ENCODE results near the gene ERC2. TPM values are rescaled to one million over a fixed set of nuclear protein-coding genes. Genes with fewer than 3 reads are reported as not detected.
"Not testable (repeated sequence)": the region's sequence is repeated elsewhere in the genome, so short reads cannot be mapped to it uniquely, and the experiment has no call there.

ERC2 gene
- total RNA-seq, 1 donor from 2014 or later = 6.2 TPM

DNA sequence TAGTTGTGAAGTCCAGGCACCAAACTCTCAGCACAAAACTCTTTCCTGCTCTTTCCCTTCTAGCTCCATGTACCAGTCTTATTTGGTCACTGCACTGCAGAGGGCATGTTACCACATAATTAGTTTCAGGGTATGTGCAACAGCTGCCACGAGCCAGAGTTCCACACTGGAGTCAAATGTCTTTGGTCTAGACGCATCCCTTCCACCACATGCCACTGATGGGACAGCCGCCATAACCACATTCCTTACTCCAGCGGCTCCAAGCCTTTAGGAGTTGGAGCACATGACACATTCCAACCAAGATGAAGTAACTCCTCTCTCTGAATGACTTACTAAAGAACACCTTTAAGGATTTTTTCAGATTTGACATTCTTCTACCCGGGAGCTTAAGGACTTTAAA lies 153.4 kb downstream of the ERC2 start:
- peak; percentile 92 for DNase-seq (ENCODE audit: low read depth)

DNA sequence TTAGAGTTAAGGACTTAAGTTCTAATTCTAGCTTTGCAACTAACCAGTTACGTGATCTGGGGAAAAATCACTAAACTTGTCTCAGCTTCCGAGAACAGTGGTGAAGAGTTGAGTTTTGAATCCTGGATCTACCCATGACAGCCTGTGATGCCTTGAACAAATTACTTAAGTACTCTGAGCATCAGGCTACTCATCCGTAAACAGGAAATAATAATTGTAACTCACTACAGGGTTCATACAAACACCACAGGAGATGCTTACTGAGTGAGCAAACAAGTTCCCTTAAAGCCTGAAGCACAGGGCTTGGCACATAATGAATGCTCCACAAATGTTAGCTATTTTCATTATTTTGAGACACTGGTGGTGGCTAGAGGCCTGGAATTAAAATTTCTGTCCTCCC lies 158.8 kb downstream of the ERC2 start:
- peak; percentile 16 for DNase-seq (ENCODE audit: low read depth)

DNA sequence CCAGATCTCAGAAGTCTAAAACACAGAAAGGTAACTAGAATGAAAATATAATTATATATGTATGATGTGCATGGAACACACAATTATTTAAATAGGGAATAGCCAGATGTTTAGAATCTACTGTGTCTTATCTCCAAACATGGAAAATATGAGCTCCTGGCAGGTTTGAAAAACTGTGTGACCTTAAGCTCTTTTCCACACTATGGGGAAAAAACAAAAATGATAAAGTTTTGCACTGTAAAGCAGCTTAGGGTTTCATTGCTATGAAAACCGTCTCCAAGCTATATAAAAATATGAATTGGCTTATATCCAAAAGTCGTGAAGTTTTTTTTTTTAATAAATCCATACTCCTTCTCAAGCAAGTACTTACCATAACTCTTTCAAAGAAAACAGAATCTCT lies 159.8 kb downstream of the ERC2 start:
- DNase-seq (ENCODE audit: low read depth) = no peak

DNA sequence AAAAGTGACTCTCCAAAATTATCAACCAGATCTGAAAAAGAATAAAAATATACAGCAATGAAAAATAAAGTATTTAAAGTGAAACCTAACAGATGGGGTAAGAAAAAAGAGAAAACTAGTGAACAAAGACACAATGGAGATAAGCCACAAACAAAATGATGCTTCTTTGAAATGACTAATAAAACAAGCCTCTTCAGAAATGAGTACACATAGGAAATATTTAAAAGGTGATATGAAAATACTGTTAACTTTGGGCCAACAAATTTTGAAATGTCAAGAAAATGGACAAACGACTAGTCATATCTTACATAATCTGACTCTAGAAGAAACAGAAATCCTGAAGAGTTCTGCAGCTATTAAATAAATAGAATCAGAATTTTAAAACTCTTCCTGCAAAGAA lies 164.2 kb downstream of the ERC2 start:
- DNase-seq (ENCODE audit: low read depth) = no peak

DNA sequence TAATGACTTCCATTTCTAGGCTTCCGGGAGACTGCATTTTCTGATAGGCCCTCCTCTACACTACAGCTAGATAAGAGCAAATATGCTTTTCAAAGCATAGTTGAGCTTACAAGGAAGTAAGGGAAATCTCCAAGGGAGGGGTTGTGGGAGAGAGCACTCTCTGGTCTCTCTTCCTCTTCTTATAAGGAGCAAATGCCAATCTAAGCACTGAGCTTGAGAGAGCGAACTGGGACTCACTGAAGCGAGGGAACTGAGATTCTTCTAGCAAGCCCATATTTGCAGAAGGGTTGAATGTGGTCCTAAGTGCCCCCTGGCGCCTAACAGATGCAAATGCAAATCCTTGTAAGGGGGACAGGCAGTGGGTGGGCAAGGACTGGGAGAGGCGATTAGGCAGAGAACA lies 164.8 kb downstream of the ERC2 start:
- peak; percentile 83 for DNase-seq (ENCODE audit: low read depth)

DNA sequence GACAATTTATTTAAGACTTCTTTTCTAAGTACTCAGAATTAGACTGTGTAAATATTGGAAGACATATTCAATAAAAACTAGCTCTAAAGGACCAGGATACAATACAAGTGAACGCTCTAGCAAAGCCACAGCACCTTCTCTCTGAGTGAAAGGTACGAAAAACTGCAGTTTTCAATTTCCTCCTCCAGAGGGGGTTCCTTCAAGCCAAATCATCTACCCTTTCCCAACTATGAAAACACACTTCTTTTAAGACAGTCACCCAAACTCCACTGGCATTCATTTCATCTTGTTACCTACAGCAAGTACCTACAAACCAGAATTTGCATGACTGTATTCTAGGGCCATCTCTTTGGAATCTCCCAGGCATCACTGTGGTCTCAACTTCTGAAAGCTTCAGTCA lies 165.8 kb downstream of the ERC2 start:
- DNase-seq (ENCODE audit: low read depth) = peak; percentile 12

DNA sequence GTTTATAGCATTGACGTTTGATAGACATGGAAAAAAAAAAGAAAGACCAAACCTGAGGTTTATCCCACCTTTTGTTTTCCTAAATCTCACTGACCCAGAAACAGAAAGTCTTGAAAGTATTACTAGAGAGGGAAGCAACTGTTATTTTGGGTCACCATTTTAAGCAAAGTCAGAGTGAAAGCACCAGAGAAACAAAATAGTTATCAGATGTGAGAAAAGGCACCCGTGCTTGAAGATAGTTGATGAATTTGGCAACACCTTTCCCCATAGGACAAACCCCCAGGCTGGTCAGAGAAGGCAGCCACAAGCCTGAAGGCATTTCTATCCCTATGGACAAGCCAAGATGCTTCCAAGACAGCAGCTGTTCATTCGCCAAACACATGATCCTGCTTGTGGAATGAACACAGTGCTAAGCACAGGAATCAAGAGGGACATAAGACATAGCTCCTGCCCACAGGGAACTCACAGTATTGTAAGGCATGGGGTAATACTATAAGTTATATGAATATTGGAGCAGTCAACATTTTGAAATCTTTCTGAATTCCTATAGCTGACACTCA lies 170.9 kb downstream of the ERC2 start:
- no peak for DNase-seq (ENCODE audit: low read depth)

DNA sequence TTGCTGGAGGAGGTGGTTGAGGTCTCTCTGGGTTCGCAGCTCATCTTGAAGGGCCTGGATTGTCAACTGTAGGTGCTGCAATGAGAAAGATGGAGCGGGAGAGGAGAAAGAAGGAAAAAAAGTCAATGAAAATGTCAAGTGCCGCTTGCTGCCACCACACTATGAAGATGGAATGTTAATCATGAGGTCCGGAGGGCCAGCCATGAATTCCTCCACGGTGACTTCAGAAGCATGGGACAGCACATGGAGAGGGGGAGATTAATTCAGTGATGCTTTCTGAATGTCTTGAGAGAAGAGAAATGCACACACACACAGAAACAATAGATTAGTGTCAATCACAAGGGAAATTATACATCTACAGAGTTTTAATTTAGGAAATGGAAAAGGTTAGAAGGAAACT lies 171.9 kb downstream of the ERC2 start:
- no peak for DNase-seq (ENCODE audit: low read depth)

DNA sequence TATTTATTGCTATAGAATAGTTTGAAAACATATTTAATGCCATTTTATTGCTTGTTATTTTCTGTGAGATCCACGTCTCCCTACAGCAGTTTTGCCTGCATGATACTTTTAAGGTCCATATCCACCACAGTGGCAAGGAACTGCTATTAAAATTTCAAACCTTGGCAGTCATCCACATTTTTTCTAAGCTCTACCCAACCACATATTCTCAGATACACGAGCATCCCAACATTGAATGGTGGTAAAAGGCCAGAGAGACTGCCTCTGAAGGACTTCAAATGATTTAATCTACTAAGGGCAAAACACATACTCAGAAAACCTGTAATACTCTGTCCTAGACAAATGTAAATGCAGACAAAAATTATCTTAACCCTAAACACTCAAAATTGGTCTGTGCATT lies 173.1 kb downstream of the ERC2 start:
- no peak for DNase-seq (ENCODE audit: low read depth)

DNA sequence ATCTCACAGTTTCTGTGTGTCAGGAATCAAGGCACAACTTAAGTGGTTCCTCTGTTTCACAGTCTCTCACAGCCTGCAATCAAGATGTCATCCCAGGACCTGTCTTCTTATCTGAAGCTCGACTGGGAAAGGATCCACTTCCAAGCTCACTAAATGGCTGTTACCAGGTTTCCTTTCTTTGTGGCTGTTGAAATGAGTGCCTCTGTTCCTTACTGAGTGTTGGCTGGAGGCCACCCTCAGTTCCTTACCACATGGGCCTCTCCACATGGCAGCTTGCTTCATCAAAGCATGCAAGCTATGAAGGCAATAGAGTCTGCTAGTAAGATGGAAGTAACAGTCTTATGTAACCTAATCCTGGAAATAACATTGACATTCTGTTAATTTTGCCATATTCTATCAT lies 174.0 kb downstream of the ERC2 start:
- no peak for DNase-seq (ENCODE audit: low read depth)

DNA sequence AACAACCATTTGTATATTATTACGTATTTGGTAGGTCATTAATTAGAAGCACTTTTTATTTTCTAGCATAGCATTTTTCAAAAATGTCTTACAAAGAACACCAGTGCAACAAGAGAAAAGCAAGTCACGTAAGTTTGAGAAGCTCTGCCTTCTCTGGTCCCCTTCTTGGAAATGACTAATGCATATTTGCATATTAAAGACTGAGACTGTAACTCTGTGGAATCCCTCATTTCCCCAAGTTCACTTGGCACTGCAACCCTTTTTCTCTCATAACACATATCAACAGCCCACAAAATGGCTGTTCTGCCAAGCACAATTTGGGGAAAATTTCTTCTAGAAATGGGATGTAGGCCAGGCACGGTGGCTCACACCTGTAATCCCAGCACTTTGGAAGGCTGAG lies 176.3 kb downstream of the ERC2 start:
- DNase-seq (ENCODE audit: low read depth) = peak; percentile 84

DNA sequence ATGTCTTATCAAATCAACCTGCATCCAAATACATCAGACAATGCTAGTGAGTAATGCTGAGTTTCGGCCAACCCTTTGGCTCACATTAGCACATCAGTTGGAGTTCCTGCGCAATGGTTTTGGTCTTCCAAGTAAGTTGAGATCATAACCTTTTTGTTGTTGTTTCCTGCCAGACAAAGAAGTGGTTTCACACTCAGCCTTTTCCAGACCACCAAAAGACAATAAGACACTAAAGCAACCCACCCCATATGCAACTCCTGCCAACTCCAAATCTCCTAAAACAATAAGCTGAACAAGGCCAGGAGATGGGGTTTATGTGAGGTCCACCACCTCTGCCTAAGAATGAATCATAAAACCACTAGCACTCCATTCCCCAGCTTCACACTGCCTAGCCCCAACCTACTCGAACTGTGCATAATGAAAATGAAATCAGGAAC lies 177.0 kb downstream of the ERC2 start:
- DNase-seq (ENCODE audit: low read depth) = peak; percentile 96

DNA sequence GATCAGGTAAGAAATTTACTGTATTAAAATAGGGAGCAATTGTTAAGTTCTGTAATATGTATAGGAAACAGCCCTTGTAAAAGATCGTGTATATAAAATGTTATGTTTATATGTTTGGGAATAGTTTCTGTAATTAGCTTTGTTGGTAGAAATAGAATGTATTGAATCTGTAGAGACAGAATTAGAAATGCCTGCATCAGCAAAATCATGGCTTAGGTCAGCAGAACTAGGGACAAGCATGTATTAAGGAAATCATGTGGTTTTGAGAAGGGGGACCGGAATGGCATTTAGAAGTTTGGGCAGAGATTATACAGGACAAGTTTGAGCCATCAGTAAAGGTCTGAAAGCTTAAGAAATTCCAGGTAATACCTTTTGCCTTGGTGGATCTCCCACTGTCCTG lies 177.9 kb downstream of the ERC2 start:
- DNase-seq (ENCODE audit: low read depth) = no peak

DNA sequence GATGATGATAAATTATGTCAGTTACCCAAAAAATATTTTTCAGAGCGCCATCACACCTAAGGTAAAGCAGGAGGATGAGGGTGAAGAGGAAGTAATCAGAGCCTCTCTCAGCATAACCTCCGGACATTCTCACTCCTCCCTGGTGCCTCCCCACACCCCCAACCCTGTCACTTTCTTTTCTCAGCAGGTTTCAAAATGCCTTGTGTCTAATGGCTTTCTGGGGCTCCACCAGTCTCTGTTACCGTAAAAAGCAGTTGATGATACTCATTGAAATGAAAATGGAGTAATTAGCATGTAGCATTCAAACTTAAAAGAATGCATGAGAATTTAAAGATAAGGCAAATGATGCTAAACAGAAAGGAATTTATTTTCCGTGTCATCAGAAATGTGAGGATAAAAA lies 180.0 kb downstream of the ERC2 start:
- DNase-seq (ENCODE audit: low read depth) = no peak

DNA sequence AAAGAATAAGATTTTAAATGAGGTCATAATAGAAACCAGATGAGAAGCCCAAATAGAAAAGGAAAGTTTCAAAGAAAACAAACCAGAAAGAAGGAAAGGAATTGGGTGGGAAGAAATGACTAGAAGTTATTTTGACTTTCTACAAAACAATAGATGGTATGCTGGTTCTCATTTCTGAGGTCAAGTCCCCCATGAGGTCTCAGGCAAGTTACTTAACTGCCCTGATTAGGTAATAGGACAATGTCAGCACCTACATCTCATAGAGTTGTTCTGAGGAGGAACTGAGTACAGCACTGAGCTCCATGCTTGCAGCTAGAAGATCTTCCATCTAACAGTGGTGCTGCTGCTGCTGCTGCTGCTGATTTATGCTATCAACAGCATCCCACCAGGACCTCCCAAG lies 185.9 kb downstream of the ERC2 start:
- peak; percentile 43 for DNase-seq (ENCODE audit: low read depth)

DNA sequence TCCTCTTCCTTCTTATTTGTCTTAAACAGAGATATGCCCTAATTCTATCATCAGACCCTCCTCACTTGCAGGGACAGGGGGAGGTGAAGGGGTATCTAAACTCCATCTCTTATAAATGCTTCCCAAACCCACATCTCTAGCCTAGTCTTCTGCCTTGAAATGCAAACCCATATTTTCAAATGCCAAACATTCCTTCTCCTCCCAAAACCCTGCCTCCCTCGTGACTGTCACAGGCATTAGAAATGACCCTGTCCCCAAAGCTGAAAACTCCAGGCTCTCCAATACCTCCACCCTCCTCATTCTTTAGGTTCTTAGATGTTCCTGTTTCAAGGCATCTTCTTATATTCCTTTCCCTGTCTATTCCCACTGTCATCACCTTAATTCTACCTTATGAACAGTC lies 191.0 kb downstream of the ERC2 start:
- no peak for DNase-seq (ENCODE audit: low read depth)

DNA sequence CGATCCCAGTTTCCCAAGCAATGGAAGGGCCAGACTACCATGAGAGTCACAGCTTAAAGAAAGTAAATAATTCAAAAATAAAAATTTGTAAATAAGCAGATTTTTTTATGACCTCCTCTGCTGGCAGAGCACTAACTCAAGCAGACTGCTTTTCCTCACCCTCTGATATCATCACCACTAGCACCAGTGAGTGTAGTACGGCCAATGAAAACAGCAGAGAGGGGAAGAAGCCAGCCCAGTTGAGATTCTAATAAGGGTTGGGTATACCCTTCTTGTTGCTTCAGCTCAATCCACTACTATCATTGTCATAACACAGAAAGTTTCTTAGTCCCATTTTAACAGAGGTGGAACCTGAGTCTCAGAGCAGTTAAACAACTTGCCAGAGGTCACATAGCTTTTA lies 193.1 kb downstream of the ERC2 start:
- no peak for DNase-seq (ENCODE audit: low read depth)

DNA sequence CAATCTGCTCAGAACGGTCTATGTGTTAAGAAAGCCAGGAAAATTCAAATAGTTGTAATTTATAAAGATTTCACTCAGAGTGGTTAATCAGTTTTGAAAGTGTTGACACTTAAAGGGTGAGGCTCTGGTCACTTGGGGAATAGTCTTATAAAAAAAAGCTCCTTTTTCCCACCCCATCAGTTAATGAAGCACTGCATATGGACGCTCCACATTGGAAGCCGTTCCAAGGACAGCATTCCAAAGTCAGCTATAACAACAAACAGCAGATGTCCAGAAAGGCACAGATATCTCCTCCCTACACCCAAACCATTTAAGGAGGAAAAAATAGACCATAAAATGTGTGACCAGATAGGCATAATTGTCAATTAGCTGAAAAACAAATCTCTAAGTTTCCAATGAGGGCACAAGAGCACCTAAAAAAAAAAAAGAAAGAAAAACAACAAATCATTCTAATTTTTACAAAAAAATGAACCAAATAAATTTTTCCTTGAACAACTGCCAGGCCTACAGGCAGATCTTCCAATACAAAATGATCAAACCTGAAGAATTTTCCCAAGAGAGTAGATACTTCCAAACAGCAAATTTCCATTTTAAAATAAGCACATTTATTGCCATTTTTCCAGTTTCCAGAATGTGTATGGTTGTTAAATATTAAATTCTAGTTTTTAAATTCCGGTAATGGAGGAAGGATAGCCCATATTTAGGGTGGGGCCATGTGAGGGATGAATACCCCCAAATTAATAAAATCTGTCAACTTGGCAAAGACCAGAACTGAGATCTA lies 198.3 kb downstream of the ERC2 start:
- DNase-seq (ENCODE audit: low read depth) = no peak

DNA sequence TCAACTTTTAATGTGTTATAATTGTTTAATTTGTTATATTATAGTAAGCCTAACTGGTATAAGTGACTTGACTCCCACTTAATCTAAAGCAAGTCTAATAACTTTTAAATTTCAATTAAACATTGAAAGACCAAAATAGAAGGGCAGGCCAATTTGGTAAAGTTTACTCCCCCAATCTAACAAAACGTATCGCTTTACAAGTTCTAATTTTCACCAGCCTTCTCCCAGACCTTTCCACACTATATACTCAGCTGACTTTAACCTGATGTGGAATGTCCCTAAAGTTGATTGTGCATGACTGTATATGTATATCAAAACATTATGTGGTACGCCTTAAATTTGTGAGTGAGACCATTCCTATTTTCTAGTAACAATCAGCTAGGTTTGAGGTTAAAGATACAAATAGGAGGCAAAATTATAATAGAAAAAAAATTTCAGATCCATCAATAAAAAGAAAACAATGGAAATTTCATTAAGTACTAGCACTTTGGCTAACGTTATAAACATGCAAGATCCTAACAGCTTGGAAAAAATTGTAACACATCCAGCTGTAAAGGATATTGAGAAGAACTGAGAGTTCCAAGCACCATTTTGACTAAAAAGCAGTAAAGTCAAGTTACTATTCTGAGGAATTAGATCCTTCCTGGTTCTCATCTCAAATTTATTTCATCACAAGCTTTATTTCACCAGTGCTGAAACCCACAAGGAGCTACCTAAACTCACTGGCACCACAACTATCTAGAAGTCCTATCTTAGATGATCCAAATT lies 199.5 kb downstream of the ERC2 start:
- no peak for DNase-seq (ENCODE audit: low read depth)

DNA sequence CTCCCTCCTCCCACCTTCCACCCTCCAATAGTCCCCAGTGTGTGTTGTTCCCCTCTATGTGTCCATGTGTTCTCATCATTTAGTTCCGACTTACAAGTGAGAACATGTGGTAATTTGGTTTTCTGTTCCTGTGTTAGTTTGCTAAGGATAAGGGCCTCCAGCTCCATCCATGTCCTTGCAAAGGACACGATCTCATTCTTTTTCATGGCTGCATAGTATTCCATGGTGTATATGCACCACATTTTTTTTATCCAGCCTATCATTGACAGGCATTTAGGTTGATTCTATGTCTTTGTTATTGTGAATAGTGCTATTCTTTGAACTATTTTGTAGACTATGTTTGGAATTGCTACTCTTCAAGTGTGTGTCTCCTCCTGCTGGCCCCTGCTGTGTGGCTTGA lies 206.4 kb downstream of the ERC2 start:
- DNase-seq (ENCODE audit: low read depth) = not testable (repeated sequence)

DNA sequence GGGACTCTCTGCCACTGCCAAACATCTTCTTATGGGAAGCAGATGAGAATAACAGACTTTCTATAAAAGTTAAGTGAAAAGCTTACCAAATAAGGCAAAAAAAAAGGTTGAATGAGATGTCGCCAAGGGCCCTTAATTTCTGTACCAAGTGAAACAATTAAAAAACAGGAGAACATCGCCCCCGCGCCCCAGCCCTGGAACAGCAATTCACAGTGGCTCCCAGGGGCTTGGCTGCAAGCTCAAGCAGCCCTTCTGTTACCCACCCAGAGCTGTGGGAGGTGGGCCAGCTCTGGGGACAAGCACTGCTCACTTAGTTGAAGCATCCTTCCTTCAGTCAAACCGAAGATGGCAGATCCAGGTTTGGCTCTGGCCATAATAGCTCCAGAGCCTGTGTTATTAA lies 208.0 kb downstream of the ERC2 start:
- DNase-seq (ENCODE audit: low read depth) = no peak

DNA sequence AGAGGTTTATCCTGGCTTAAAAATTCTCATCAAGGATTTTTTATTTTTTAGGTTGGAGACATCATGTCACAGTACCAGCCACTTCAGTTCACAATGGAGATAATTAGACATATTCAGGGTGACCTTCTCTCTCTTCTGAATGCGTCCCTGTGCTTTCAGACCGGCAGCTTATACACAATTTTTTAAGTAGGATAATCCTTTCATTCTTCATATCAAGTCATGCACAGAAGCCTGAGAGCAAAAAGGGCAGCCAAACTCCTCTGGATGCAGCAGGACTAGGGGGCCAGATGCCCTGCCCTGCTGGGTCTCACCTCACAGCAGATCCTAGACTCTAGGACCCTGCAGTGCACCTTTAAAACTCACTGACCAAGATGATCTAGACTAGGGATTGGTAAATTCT lies 210.4 kb downstream of the ERC2 start:
- no peak for DNase-seq (ENCODE audit: low read depth)

DNA sequence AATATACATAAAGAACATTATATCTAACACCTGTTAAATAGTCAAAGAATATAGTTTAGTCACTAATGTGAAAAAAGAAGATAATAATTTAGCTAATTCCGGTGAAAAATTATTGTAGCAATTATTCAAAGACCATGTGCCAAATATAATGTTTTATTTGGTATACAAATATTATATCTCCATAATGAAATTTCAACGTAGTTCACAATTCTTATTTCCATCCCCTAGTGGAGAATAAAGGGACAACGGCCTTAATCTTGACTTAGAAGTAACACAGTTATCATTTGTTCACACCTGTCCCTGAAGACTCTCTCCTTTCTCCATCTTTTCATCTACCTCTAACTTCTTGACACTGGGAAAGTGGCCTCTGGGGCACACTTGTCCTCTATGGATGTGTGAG lies 213.4 kb downstream of the ERC2 start:
- no peak for DNase-seq (ENCODE audit: low read depth)
